Measurements from ENCODE around the gene AP4M1.
A peak's percentile ranks its signal among the peaks of the same experiment; 100 is the strongest.

DNA sequence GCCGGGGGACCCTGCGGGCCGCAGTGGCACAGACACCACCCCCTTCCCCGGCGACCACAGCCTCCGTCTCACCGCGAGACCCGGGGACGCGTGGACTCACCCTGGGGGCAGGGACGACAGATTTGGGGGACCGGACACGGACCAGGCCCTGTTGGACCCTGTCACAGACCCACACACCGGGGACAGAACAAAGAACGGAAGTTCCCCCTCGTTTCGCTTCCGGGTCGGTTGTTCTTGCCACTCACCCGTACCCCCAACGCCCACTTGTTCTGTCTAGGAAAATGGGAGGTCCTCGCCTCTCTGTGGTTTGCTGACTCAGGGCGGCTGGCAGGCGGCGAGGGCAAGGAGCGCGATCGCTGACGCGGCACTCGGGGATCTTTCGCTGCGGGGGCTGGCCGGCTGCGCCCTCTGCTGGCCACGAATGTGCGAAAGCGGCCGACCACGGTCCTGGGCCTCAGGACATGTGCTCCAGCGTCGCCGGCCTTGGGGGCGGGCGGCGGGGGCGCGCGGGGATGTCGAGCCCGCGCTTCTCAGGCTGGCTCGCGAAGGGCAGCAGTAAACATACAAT is 19.8 kb upstream of the AP4M1 start, which contains the start of gene ZNF3:
- TF ChIP-seq, protein P1, sequence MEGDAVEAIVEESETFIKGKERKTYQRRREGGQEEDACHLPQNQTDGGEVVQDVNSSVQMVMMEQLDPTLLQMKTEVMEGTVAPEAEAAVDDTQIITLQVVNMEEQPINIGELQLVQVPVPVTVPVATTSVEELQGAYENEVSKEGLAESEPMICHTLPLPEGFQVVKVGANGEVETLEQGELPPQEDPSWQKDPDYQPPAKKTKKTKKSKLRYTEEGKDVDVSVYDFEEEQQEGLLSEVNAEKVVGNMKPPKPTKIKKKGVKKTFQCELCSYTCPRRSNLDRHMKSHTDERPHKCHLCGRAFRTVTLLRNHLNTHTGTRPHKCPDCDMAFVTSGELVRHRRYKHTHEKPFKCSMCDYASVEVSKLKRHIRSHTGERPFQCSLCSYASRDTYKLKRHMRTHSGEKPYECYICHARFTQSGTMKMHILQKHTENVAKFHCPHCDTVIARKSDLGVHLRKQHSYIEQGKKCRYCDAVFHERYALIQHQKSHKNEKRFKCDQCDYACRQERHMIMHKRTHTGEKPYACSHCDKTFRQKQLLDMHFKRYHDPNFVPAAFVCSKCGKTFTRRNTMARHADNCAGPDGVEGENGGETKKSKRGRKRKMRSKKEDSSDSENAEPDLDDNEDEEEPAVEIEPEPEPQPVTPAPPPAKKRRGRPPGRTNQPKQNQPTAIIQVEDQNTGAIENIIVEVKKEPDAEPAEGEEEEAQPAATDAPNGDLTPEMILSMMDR (IDR thresholded peaks at IDR 0.05; ENCODE audit: low read depth, low read length, missing input control), result peak; percentile 88
- TF ChIP-seq GABPA (IDR thresholded peaks at IDR 0.05 in 1 of 2, conservative IDR thresholded peaks at IDR 0.05 in 1 of 2), result peak; percentile 96 to 98
- TF ChIP-seq, protein P2, sequence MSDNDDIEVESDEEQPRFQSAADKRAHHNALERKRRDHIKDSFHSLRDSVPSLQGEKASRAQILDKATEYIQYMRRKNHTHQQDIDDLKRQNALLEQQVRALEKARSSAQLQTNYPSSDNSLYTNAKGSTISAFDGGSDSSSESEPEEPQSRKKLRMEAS (IDR thresholded peaks at IDR 0.05), result no peak
- TF ChIP-seq, protein P3, sequence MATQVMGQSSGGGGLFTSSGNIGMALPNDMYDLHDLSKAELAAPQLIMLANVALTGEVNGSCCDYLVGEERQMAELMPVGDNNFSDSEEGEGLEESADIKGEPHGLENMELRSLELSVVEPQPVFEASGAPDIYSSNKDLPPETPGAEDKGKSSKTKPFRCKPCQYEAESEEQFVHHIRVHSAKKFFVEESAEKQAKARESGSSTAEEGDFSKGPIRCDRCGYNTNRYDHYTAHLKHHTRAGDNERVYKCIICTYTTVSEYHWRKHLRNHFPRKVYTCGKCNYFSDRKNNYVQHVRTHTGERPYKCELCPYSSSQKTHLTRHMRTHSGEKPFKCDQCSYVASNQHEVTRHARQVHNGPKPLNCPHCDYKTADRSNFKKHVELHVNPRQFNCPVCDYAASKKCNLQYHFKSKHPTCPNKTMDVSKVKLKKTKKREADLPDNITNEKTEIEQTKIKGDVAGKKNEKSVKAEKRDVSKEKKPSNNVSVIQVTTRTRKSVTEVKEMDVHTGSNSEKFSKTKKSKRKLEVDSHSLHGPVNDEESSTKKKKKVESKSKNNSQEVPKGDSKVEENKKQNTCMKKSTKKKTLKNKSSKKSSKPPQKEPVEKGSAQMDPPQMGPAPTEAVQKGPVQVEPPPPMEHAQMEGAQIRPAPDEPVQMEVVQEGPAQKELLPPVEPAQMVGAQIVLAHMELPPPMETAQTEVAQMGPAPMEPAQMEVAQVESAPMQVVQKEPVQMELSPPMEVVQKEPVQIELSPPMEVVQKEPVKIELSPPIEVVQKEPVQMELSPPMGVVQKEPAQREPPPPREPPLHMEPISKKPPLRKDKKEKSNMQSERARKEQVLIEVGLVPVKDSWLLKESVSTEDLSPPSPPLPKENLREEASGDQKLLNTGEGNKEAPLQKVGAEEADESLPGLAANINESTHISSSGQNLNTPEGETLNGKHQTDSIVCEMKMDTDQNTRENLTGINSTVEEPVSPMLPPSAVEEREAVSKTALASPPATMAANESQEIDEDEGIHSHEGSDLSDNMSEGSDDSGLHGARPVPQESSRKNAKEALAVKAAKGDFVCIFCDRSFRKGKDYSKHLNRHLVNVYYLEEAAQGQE (IDR thresholded peaks at IDR 0.05), result peak; percentile 85
- no peak for TF ChIP-seq TAF1 (conservative IDR thresholded peaks at IDR 0.05)
- peak; percentile 84 for TF ChIP-seq FOXA1 (IDR thresholded peaks at IDR 0.05)
- peak; percentile 85 for TF ChIP-seq SP1 (IDR thresholded peaks at IDR 0.05)
- TF ChIP-seq, protein P4, sequence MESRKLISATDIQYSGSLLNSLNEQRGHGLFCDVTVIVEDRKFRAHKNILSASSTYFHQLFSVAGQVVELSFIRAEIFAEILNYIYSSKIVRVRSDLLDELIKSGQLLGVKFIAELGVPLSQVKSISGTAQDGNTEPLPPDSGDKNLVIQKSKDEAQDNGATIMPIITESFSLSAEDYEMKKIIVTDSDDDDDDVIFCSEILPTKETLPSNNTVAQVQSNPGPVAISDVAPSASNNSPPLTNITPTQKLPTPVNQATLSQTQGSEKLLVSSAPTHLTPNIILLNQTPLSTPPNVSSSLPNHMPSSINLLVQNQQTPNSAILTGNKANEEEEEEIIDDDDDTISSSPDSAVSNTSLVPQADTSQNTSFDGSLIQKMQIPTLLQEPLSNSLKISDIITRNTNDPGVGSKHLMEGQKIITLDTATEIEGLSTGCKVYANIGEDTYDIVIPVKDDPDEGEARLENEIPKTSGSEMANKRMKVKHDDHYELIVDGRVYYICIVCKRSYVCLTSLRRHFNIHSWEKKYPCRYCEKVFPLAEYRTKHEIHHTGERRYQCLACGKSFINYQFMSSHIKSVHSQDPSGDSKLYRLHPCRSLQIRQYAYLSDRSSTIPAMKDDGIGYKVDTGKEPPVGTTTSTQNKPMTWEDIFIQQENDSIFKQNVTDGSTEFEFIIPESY (IDR thresholded peaks at IDR 0.05), result peak; percentile 45
- peak; percentile 70 to 72 for TF ChIP-seq RXRA (IDR thresholded peaks at IDR 0.05)
- peak; percentile 87 to 92 for TF ChIP-seq RAD21 (IDR thresholded peaks at IDR 0.05)
- TF ChIP-seq EGR1 (IDR thresholded peaks at IDR 0.05; ENCODE audit: low read depth in 2 of 2), result peak; percentile 90 to 96
